A549 (cell line): ENCODE results near the gene UVRAG. TPM values are rescaled to one million over a fixed set of nuclear protein-coding genes. Genes with fewer than 3 reads are reported as not detected.

Experiments used
- ATAC-seq, 2 experiments: fragments of 200-7000 bp in 1 of 2; fragments of >200 bp in 1 of 2; cut with Nextera tagmentation in 1 of 2; cut with Tn5 transposase in 1 of 2; 3 replicates each; pipeline versions ENCODE4 v1.8.0 to v1.9.1; 2018 to 2020; ENCODE audit warnings: mild to moderate bottlenecking in 1 of 2, moderate library complexity in 1 of 2
- CTCF ChIA-PET: fragments of 300-600 bp; sonication (Branson Sonifier 250); formaldehyde crosslinking; extraction: SDS; loops from one replicate; lab custom pipeline; 2021; ENCODE audit warnings: antibody characterized with exemption, inconsistent platforms; lab: Yijun Ruan, JAX
- POLR2A ChIA-PET: fragments of 350-600 bp; formaldehyde crosslinking; extraction: SDS; loops from one replicate; lab custom pipeline; 2021; ENCODE audit warnings: antibody characterized with exemption, inconsistent platforms; lab: Yijun Ruan, JAX
- DNase-seq, 2 experiments: peaks; one replicate each; pipeline versions ENCODE4 v3.0.0 to v3.0.0-alpha.2; 2011 to 2016; ENCODE audit warnings: low read depth in 1 of 2, low spot score in 1 of 2
- FAIRE-seq: peaks from 2 replicates; lab custom pipeline; 2011; peaks lifted over from hg19 to GRCh38; lab: Jason Lieb, UNC
- H3K27ac ChIP-seq, 2 experiments: fragments of >200 bp; sonication (Bioruptor Twin); formaldehyde crosslinking; 3 replicates each; pipeline ENCODE4 v1.5.1; 2016 to 2017
- H3K4me1 ChIP-seq: fragments of >200 bp; sonication (Bioruptor Twin); formaldehyde crosslinking; 3 replicates; pipeline ENCODE4 v1.6.1; 2016
- H3K4me2 ChIP-seq: fragments of >200 bp; sonication (Bioruptor Twin); formaldehyde crosslinking; 3 replicates; pipeline ENCODE4 v1.6.1; 2016
- H3K4me3 ChIP-seq: fragments of >200 bp; sonication (Bioruptor Twin); formaldehyde crosslinking; 3 replicates; pipeline ENCODE4 v1.5.1; 2016
- H3K9me3 ChIP-seq: fragments of >200 bp; sonication (Bioruptor Twin); formaldehyde crosslinking; 3 replicates; pipeline ENCODE4 v1.6.1; 2016
- BHLHE40 ChIP-seq: IDR thresholded peaks from 2 replicates; pipeline ENCODE4 v1.6.1; 2012; ENCODE audit warnings: low read depth, low read length, inconsistent platforms
- CHD4 ChIP-seq: fragments of 200-600 bp; sonication (generic); IDR thresholded peaks from 2 replicates; pipeline ENCODE4 v1.6.1; 2016; ENCODE audit warnings: antibody characterized with exemption, mild to moderate bottlenecking, borderline replicate concordance
- FOSL2 ChIP-seq, 2 experiments: fragments of 450-650 bp in 1 of 2; fragments of >200 bp in 1 of 2; sonication (Bioruptor Twin) in 1 of 2; formaldehyde crosslinking; IDR thresholded peaks; 2 replicates each; pipeline versions ENCODE4 v1.5.0 to v1.6.1; 2016 to 2020; ENCODE audit warnings: mild to moderate bottlenecking in 1 of 2, moderate library complexity in 1 of 2
- HDAC2 ChIP-seq: fragments of 200-600 bp; sonication (generic); IDR thresholded peaks from 2 replicates; pipeline ENCODE4 v1.6.1; 2016
- HOXA7 ChIP-seq: fragments of 250-450 bp; sonication (Bioruptor Pico); IDR thresholded peaks from 2 replicates; pipeline ENCODE4 v1.5.0; 2020; ENCODE audit warnings: mild to moderate bottlenecking, moderate library complexity
- HOXB13 ChIP-seq: fragments of 250-450 bp; sonication (Bioruptor Pico); IDR thresholded peaks from 2 replicates; pipeline ENCODE4 v1.5.0; 2020; ENCODE audit warnings: low read depth, mild to moderate bottlenecking, moderate library complexity
- HOXB5 ChIP-seq: fragments of 250-450 bp; sonication (Bioruptor Pico); IDR thresholded peaks from 2 replicates; pipeline ENCODE4 v1.5.0; 2020; ENCODE audit warnings: mild to moderate bottlenecking, moderate library complexity
- MAFK ChIP-seq: fragments of 450-650 bp; IDR thresholded peaks from 2 replicates; pipeline ENCODE4 v1.6.1; 2014; ENCODE audit not compliant: partially characterized antibody
- NPAS2 ChIP-seq: fragments of 250-450 bp; sonication (Bioruptor Pico); IDR thresholded peaks from 2 replicates; pipeline ENCODE4 v1.8.0; 2022; ENCODE audit warnings: mild to moderate bottlenecking, moderate library complexity, borderline replicate concordance
- RAD21 ChIP-seq, 2 experiments: fragments of >200 bp in 1 of 2; sonication (Bioruptor Twin) in 1 of 2; formaldehyde crosslinking in 1 of 2; IDR thresholded peaks in 1 of 2; conservative IDR thresholded peaks in 1 of 2; 2 replicates in 1 of 2; 3 replicates in 1 of 2; pipeline ENCODE4 v1.6.1; 2012 to 2018; ENCODE audit warnings: inconsistent platforms in 1 of 2
- RFX5 ChIP-seq: fragments of 450-650 bp; IDR thresholded peaks from 2 replicates; pipeline ENCODE4 v1.7.1; 2014; ENCODE audit warnings: antibody characterized with exemption, mild to moderate bottlenecking, moderate library complexity
- WGBS: methylation state at CpG from one replicate; pipeline ENCODE4 v1.1.6; 2017; ENCODE audit errors: missing lambda C conversion rate; 5-methylcytosine and 5-hydroxymethylcytosine counted together
- polyA plus RNA-seq, 4 experiments: library from polyadenylated mRNA; depleted of rRNA in 3 of 4; stranded (reverse); fragments of >200 nt; fragmentation: RNase III in 1 of 4; extraction: RNeasy Plus Mini Kit Qiagen cat#74134 plus additional on column Dnase treatment in 1 of 4; gene quantifications; 2 replicates in 3 of 4; 3 replicates in 1 of 4; pipeline ENCODE4 v1.2.3, GENCODE V29; 2011 to 2017
- TF ChIP-seq, protein P1 (sequence below): fragments of 200-600 bp; sonication (generic); IDR thresholded peaks from 2 replicates; pipeline ENCODE4 v1.6.1; 2016; ENCODE audit warnings: antibody characterized with exemption, mild to moderate bottlenecking, moderate library complexity
- TF ChIP-seq, protein P2 (sequence below): IDR thresholded peaks from 2 replicates; pipeline ENCODE4 v1.6.1; 2012
- TF ChIP-seq, protein P3 (sequence below): fragments of >200 bp; sonication (Bioruptor Twin); formaldehyde crosslinking; IDR thresholded peaks from 3 replicates; pipeline ENCODE4 v1.5.1; 2016

The UVRAG gene
- polyA plus RNA-seq, 2 of the 4 experiments (the other 2 are of a cell fraction) = 6.1 to 14.1 TPM

DNA sequence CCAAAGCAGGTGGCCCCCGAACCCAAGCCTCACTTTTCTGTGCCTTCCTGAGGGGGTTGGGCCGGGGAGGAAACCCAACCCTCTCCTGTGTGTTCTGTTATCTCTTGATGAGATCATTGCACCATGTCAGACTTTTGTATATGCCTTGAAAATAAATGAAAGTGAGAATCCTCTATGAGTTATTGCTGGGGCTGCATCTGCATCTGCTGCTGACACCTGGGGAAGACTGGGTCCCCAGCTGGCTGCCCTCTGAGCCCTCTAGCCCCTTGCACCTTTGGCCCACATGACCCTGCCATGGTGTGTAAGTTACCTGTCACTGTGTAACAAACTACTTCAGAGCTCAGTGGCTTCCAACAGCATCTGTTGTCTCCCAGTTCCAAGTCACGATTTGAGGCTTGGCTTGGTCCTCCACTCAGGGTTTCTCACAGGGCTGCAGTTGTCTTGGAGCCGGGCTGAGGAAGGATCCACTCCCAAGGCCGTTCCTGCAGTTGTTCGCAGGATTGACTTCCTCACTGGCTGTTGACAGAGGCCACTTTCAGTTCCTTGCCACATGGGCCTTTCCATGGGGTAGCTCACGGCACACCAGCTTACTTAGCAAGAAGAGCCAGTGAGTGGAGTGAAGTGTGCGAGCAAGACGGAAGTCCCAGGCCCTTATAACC, 13.5 kb upstream of the UVRAG start:
- Histone ChIP-seq H3K4me1 (no peaks in the 10 kb centered on the region), H3K4me2 (no peak overlapping the region), H3K4me3 (no peak overlapping the region), H3K27ac (no peak overlapping the region), H3K9me3 (no peaks in the 10 kb centered on the region)
- FAIRE-seq (no peak), DNase-seq (no peak), ATAC-seq (no peak)
- TF ChIP-seq, protein P1, sequence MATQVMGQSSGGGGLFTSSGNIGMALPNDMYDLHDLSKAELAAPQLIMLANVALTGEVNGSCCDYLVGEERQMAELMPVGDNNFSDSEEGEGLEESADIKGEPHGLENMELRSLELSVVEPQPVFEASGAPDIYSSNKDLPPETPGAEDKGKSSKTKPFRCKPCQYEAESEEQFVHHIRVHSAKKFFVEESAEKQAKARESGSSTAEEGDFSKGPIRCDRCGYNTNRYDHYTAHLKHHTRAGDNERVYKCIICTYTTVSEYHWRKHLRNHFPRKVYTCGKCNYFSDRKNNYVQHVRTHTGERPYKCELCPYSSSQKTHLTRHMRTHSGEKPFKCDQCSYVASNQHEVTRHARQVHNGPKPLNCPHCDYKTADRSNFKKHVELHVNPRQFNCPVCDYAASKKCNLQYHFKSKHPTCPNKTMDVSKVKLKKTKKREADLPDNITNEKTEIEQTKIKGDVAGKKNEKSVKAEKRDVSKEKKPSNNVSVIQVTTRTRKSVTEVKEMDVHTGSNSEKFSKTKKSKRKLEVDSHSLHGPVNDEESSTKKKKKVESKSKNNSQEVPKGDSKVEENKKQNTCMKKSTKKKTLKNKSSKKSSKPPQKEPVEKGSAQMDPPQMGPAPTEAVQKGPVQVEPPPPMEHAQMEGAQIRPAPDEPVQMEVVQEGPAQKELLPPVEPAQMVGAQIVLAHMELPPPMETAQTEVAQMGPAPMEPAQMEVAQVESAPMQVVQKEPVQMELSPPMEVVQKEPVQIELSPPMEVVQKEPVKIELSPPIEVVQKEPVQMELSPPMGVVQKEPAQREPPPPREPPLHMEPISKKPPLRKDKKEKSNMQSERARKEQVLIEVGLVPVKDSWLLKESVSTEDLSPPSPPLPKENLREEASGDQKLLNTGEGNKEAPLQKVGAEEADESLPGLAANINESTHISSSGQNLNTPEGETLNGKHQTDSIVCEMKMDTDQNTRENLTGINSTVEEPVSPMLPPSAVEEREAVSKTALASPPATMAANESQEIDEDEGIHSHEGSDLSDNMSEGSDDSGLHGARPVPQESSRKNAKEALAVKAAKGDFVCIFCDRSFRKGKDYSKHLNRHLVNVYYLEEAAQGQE = no peak
- TF ChIP-seq MAFK (no peak), BHLHE40 (no peak), RAD21 (conservative IDR thresholded peaks at IDR 0.05 in 1 of 2, IDR thresholded peaks at IDR 0.05 in 1 of 2) (no peak), FOSL2 (IDR thresholded peaks at IDR 0.05) (no peak), FOSL2 (CRISPR knock-in tag; IDR thresholded peaks at IDR 0.05) (no peak), HDAC2 (no peak), RFX5 (no peak), HOXB13 (no peak), NPAS2 (no peak), HOXB5 (CRISPR knock-in tag) (no peak)
- TF ChIP-seq, protein P2, sequence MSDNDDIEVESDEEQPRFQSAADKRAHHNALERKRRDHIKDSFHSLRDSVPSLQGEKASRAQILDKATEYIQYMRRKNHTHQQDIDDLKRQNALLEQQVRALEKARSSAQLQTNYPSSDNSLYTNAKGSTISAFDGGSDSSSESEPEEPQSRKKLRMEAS = no peak
- TF ChIP-seq, protein P3, sequence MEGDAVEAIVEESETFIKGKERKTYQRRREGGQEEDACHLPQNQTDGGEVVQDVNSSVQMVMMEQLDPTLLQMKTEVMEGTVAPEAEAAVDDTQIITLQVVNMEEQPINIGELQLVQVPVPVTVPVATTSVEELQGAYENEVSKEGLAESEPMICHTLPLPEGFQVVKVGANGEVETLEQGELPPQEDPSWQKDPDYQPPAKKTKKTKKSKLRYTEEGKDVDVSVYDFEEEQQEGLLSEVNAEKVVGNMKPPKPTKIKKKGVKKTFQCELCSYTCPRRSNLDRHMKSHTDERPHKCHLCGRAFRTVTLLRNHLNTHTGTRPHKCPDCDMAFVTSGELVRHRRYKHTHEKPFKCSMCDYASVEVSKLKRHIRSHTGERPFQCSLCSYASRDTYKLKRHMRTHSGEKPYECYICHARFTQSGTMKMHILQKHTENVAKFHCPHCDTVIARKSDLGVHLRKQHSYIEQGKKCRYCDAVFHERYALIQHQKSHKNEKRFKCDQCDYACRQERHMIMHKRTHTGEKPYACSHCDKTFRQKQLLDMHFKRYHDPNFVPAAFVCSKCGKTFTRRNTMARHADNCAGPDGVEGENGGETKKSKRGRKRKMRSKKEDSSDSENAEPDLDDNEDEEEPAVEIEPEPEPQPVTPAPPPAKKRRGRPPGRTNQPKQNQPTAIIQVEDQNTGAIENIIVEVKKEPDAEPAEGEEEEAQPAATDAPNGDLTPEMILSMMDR = no peak
- CTCF ChIA-PET = interaction anchor here (0.5 to 4.4 kb wide), 20 partner anchors 9 to 517 kb away, joined by 3 to 46 read pairs (median 4); partner anchors contain the start of gene DGAT2
- POLR2A ChIA-PET = no interaction called here
- 70% methylated on average over 9 of the region's 9 CpGs for WGBS

DNA sequence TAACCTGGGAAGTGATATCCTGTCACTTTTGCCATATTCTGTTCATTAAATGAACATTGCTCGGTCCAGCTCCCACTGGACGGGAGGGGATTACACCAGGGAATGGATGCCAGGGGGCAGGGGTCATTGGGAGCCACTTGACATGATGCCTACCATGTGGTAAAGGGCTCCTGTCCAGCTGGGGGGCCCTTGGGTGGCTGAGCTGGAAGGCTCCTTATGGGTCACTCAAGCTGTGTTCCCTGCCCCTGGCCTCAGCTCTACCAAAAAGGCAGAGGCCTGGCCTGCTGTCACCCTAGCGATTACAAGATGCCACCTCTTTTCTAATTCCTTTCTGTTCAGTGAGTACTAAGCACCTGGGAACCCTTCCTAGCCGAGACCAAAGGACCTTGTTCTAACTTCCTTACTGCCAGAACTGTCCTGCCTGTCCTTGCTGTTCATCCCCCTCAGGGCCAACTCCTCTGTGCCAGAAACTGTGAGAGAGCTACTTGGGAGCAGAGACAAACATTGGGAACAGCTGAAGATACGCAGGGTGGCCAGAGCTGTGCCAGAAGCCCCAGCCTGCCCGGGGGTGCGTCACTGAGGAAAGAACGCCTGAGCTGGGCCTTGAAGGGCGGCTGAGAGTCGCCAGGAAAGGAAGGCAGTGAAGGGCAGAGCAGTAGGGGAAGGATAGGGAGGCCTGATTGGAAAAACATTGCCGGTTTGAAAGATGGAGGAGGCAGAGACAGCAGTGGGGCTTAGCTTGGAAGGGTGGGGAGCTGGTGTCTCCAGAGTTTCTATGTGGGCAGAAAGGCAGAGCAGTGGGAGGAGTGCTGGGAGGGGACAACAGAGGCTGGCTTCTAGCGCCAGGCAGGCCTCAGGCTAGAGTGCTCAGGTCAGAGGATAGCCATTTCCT, 12.7 kb upstream of the UVRAG start:
- CTCF ChIA-PET = interaction anchor here (0.5 to 4.4 kb wide), 39 partner anchors 9 to 877 kb away, joined by 3 to 46 read pairs (median 4); partner anchors contain the start of gene DGAT2
- 75% methylated on average over 12 of the region's 12 CpGs for WGBS
- Histone ChIP-seq H3K4me3 (no peak overlapping the region), H3K9me3 (no peaks in the 10 kb centered on the region), H3K4me1 (no peaks in the 10 kb centered on the region), H3K4me2 (no peak overlapping the region), H3K27ac (no peak overlapping the region)
- no peak for DNase-seq
- FAIRE-seq = no peak
- TF ChIP-seq HOXA7 (CRISPR knock-in tag) = no peak
- no peak for TF ChIP-seq CHD4
- POLR2A ChIA-PET = no interaction called here
- ATAC-seq = peak in 1 of 2 experiments; percentile 43; a peak in 3 of 6 replicates
